CD4-positive, alpha-beta T cell (primary cell): Measurements from ENCODE around the gene ZEB2. TPM values are rescaled to one million over a fixed set of nuclear protein-coding genes. Genes with fewer than 3 reads are reported as not detected.
A peak's percentile ranks its signal among the peaks of the same experiment; 100 is the strongest.

ENCODE experiments used
- ATAC-seq: fragments of 200-7000 bp; cut with Tn5 transposase; one replicate; pipeline ENCODE4 v1.10.0; 2022; ENCODE audit warnings: mild to moderate bottlenecking; ENCODE audit not compliant: poor library complexity
- CTCF ChIA-PET: fragments of 350-600 bp; sonication (Branson Sonifier 250); formaldehyde crosslinking; loops from one replicate; lab custom pipeline; 2021; ENCODE audit warnings: antibody characterized with exemption, inconsistent platforms; lab: Charles Lee
- POLR2A ChIA-PET: fragments of 350-600 bp; sonication (Branson Sonifier 250); formaldehyde crosslinking; loops from one replicate; lab custom pipeline; 2021; ENCODE audit warnings: antibody characterized with exemption, inconsistent platforms; lab: Charles Lee
- DNase-seq, 14 experiments: peaks; one replicate each; pipeline ENCODE4 v3.0.0-alpha.2; 2013 to 2020; ENCODE audit warnings: mixed read lengths in 2 of 14
- H3K27ac ChIP-seq, 2 donors: one replicate each; pipeline versions ENCODE4 v1.5.1 to v1.7.0; 2013; ENCODE audit warnings: low read length in 2 of 2, low read depth in 1 of 2, mild to moderate bottlenecking in 1 of 2
- H3K27me3 ChIP-seq, 2 experiments: 1 replicate in 1 of 2; 2 replicates in 1 of 2; pipeline versions ENCODE4 v1.6.1 to v1.7.0; 2013; ENCODE audit warnings: low read length in 2 of 2, control low read depth in 1 of 2, mild to moderate bottlenecking in 1 of 2, moderate library complexity in 1 of 2; ENCODE audit not compliant: insufficient read depth in 2 of 2, control insufficient read depth in 1 of 2
- H3K36me3 ChIP-seq: one replicate; pipeline ENCODE4 v1.6.1; 2013; ENCODE audit warnings: low read length, control low read depth; ENCODE audit not compliant: insufficient read depth
- H3K4me1 ChIP-seq: one replicate; pipeline ENCODE4 v1.6.1; 2013; ENCODE audit warnings: low read length, control low read depth; ENCODE audit not compliant: insufficient read depth
- H3K4me3 ChIP-seq: one replicate; pipeline ENCODE4 v1.5.1; 2013; ENCODE audit warnings: mild to moderate bottlenecking, low read length, moderate library complexity
- H3K9me3 ChIP-seq, 2 experiments: 1 replicate in 1 of 2; 2 replicates in 1 of 2; pipeline versions ENCODE4 v1.6.1 to v1.7.0; 2013; ENCODE audit warnings: low read length in 2 of 2, mild to moderate bottlenecking in 2 of 2, control low read depth in 1 of 2, moderate library complexity in 1 of 2; ENCODE audit not compliant: control insufficient read depth in 1 of 2, insufficient read depth in 1 of 2
- H3K27ac Mint-ChIP-seq: one replicate; pipeline ENCODE4 v1.8.0; 2020; ENCODE audit warnings: mixed read lengths
- H3K27me3 Mint-ChIP-seq: one replicate; pipeline ENCODE4 v1.8.0; 2021; ENCODE audit warnings: mixed read lengths
- H3K36me3 Mint-ChIP-seq: one replicate; pipeline ENCODE4 v1.8.0; 2021; ENCODE audit warnings: low read depth, mixed read lengths
- H3K4me1 Mint-ChIP-seq: one replicate; pipeline ENCODE4 v1.8.0; 2021; ENCODE audit warnings: low read depth, mixed read lengths
- H3K4me3 Mint-ChIP-seq: one replicate; pipeline ENCODE4 v1.8.0; 2020; ENCODE audit warnings: mild to moderate bottlenecking, mixed read lengths
- H3K9me3 Mint-ChIP-seq: one replicate; pipeline ENCODE4 v1.8.0; 2020; ENCODE audit warnings: mixed read lengths
- CTCF ChIP-seq: fragments of 200-600 bp; IDR thresholded peaks from one replicate; pipeline ENCODE4 v1.8.0; 2022; ENCODE audit warnings: antibody characterized with exemption, mild to moderate bottlenecking
- intact Hi-C, 2 experiments: fragments of 100-400 bp; cut with DNase I in 1 of 2; cut with micrococcal nuclease in 1 of 2; formaldehyde crosslinking; loops; one replicate each; pipeline versions ENCODE4 v1.15.1 to v1.9.0; 2023 to 2025; cut with DNase I, micrococcal nuclease
- total RNA-seq, 174 experiments: library from RNA in 2 of 174; stranded (reverse) in 2 of 174; gene quantifications; one replicate each; pipeline ENCODE4 v1.2.3 and lab custom pipeline; 2021 to 2026

The ZEB2 gene
- total RNA-seq, 2 experiments from 2014 or later, result 12.3 to 13.4 TPM

- H3K4me3 ChIP-seq, result no peak overlapping the region
- no peaks in the 10 kb centered on the region for H3K36me3 ChIP-seq
- no peak for DNase-seq
- H3K9me3 ChIP-seq, result no peaks in the 10 kb centered on the region
- no peaks in the 10 kb centered on the region for H3K4me1 ChIP-seq
- CTCF ChIA-PET, result no interaction called here
- H3K36me3 Mint-ChIP-seq, result no peaks in the 10 kb centered on the region
- no peak overlapping the region for H3K27ac ChIP-seq
- H3K4me1 Mint-ChIP-seq, result no peaks in the 10 kb centered on the region
- no peaks in the 10 kb centered on the region for H3K27me3 Mint-ChIP-seq
- intact Hi-C loops, result no loop called here
- ATAC-seq, result no peak
- no peaks in the 10 kb centered on the region for H3K27me3 ChIP-seq
- H3K4me3 Mint-ChIP-seq, result no peak overlapping the region
- no peak for TF ChIP-seq CTCF
- H3K27ac Mint-ChIP-seq, result no peak overlapping the region
- POLR2A ChIA-PET, result no interaction called here
- no peaks in the 10 kb centered on the region for H3K9me3 Mint-ChIP-seq
These were observed 43.2 kb downstream of the ZEB2 start for GRCh38 chr2:144476682-144477081.

GRCh38 chr2:144475569-144476275 lies 44.2 kb downstream of the ZEB2 start:
- no peak for TF ChIP-seq CTCF
- H3K27ac Mint-ChIP-seq, result no peak overlapping the region
- H3K27me3 Mint-ChIP-seq, result no peaks in the 10 kb centered on the region
- no peak overlapping the region for H3K4me3 ChIP-seq
- no peaks in the 10 kb centered on the region for H3K36me3 Mint-ChIP-seq
- POLR2A ChIA-PET, result no interaction called here
- intact Hi-C loops, result no loop called here
- H3K36me3 ChIP-seq, result no peaks in the 10 kb centered on the region
- CTCF ChIA-PET, result no interaction called here
- ATAC-seq, result no peak
- DNase-seq, result no peak
- no peaks in the 10 kb centered on the region for H3K4me1 Mint-ChIP-seq
- no peaks in the 10 kb centered on the region for H3K9me3 ChIP-seq
- H3K27ac ChIP-seq, result no peak overlapping the region
- no peaks in the 10 kb centered on the region for H3K9me3 Mint-ChIP-seq
- no peaks in the 10 kb centered on the region for H3K27me3 ChIP-seq
- no peak overlapping the region for H3K4me3 Mint-ChIP-seq
- no peaks in the 10 kb centered on the region for H3K4me1 ChIP-seq

- no peaks in the 10 kb centered on the region for H3K9me3 ChIP-seq
- ChIA-PET POLR2A (no interaction called here), CTCF (no interaction called here)
- DNase-seq, result peak in 1 of 14 experiments; percentile 55
- no peaks in the 10 kb centered on the region for H3K36me3 Mint-ChIP-seq
- H3K4me3 Mint-ChIP-seq, result no peak overlapping the region
- no peaks in the 10 kb centered on the region for H3K27me3 Mint-ChIP-seq
- no peaks in the 10 kb centered on the region for H3K27me3 ChIP-seq
- intact Hi-C loops, result no loop called here
- H3K27ac Mint-ChIP-seq, result no peak overlapping the region
- H3K36me3 ChIP-seq, result no peaks in the 10 kb centered on the region
- TF ChIP-seq CTCF, result no peak
- no peak for ATAC-seq
- no peak overlapping the region for H3K4me3 ChIP-seq
- no peaks in the 10 kb centered on the region for H3K9me3 Mint-ChIP-seq
- H3K4me1 ChIP-seq, result no peaks in the 10 kb centered on the region
- H3K4me1 Mint-ChIP-seq, result no peaks in the 10 kb centered on the region
- H3K27ac ChIP-seq, result no peak overlapping the region
These were observed 44.9 kb downstream of the ZEB2 start for GRCh38 chr2:144475044-144475443.
